Endothelial cell of umbilical vein (primary cell): ENCODE measurements around the gene JAML. TPM values are rescaled to one million over a fixed set of nuclear protein-coding genes. Genes with fewer than 3 reads are reported as not detected.

Source experiments
- BruUV-seq: library from RNA; stranded (reverse); fragments of 400-500 nt; replicated peaks from 2 replicates; lab custom pipeline; 2021; lab: Mats Ljungman, UMichigan
- CTCF ChIA-PET: fragments of 300-600, 350-600 bp; sonication (Branson Sonifier 250); formaldehyde crosslinking; loops from one replicate; lab custom pipeline; 2021; ENCODE audit warnings: antibody characterized with exemption, inconsistent platforms; lab: Charles Lee
- POLR2A ChIA-PET: fragments of 300-600, 350-600 bp; sonication (Branson Sonifier 250); formaldehyde crosslinking; loops from one replicate; lab custom pipeline; 2021; ENCODE audit warnings: antibody characterized with exemption, inconsistent platforms; lab: Charles Lee
- DNase-seq: peaks from one replicate; pipeline ENCODE4 v3.0.0-alpha.2; 2011; ENCODE audit warnings: low read depth, low spot score
- FAIRE-seq: peaks from 2 replicates; lab custom pipeline; 2011; peaks lifted over from hg19 to GRCh38; lab: Jason Lieb, UNC
- H2AFZ ChIP-seq: 2 replicates; pipeline ENCODE4 v1.6.0; 2012; ENCODE audit warnings: low read depth, low read length, control low read depth, inconsistent platforms
- H3K27ac ChIP-seq: 2 replicates; pipeline ENCODE4 v1.5.1; 2011; ENCODE audit warnings: low read depth, mild to moderate bottlenecking, control low read depth, low read length, moderate library complexity; ENCODE audit not compliant: insufficient read depth
- H3K27me3 ChIP-seq, 2 experiments: 2 replicates each; pipeline versions ENCODE4 v1.6.0 to v1.6.1; 2011; ENCODE audit warnings: low read length in 2 of 2, mixed read lengths in 1 of 2; ENCODE audit not compliant: control insufficient read depth in 2 of 2, insufficient read depth in 2 of 2
- H3K36me3 ChIP-seq, 2 experiments: 2 replicates in 1 of 2; 3 replicates in 1 of 2; pipeline ENCODE4 v1.5.1; 2011; ENCODE audit warnings: low read length in 2 of 2, mild to moderate bottlenecking in 1 of 2, moderate library complexity in 1 of 2; ENCODE audit not compliant: control insufficient read depth in 2 of 2, insufficient read depth in 2 of 2; ENCODE audit errors: extremely low read depth in 1 of 2
- H3K4me1 ChIP-seq: 3 replicates; pipeline ENCODE4 v1.5.1; 2011; ENCODE audit warnings: mild to moderate bottlenecking, low read length; ENCODE audit not compliant: control insufficient read depth, insufficient read depth; ENCODE audit errors: extremely low read depth
- H3K4me2 ChIP-seq: 2 replicates; pipeline ENCODE4 v1.6.1; 2011; ENCODE audit warnings: low read length, control low read depth, mixed read lengths; ENCODE audit not compliant: insufficient read depth
- H3K4me3 ChIP-seq, 3 experiments: fragments of 200-600 bp in 1 of 3; sonication (generic), shearing (Covaris generic) in 1 of 3; replicated peaks in 1 of 3; 2 replicates each; pipeline ENCODE4 v1.5.1; 2011 to 2016; ENCODE audit warnings: control low read depth in 3 of 3, low read length in 3 of 3, mild to moderate bottlenecking in 2 of 3, inconsistent platforms in 1 of 3, low read depth in 1 of 3, moderate library complexity in 1 of 3; ENCODE audit not compliant: insufficient read depth in 1 of 3
- H3K79me2 ChIP-seq: 2 replicates; pipeline ENCODE4 v1.6.0; 2012; ENCODE audit warnings: low read length, inconsistent platforms; ENCODE audit not compliant: control insufficient read depth, insufficient read depth
- H3K9ac ChIP-seq: replicated peaks from 2 replicates; pipeline ENCODE3; 2011; ENCODE audit warnings: low read length, control low read depth; ENCODE audit not compliant: insufficient read depth; ENCODE audit errors: extremely low read depth
- H3K9me1 ChIP-seq: replicated peaks from 3 replicates; pipeline ENCODE4 v1.6.0; 2011; ENCODE audit warnings: mild to moderate bottlenecking, low read length; ENCODE audit not compliant: control insufficient read depth, insufficient read depth; ENCODE audit errors: extremely low read depth
- H3K9me3 ChIP-seq: replicated peaks from 2 replicates; pipeline ENCODE4 v1.5.1; 2012; ENCODE audit warnings: low read length, inconsistent platforms; ENCODE audit not compliant: control insufficient read depth, insufficient read depth
- H4K20me1 ChIP-seq: replicated peaks from 2 replicates; pipeline ENCODE3; 2011; ENCODE audit warnings: mild to moderate bottlenecking, low read length; ENCODE audit not compliant: control insufficient read depth, insufficient read depth; ENCODE audit errors: extremely low read depth
- CTCF ChIP-seq, 2 donors: IDR thresholded peaks; 1 replicate in 1 of 2; 2 replicates in 1 of 2; pipeline ENCODE4 v1.5.1; 2011; ENCODE audit warnings: low read length in 2 of 2, mild to moderate bottlenecking in 2 of 2, moderate library complexity in 2 of 2, control low read depth in 1 of 2, inconsistent platforms in 1 of 2, low read depth in 1 of 2; ENCODE audit not compliant: insufficient read depth in 1 of 2; ENCODE audit errors: extremely low read depth in 1 of 2
- EZH2 ChIP-seq: IDR thresholded peaks from 2 replicates; pipeline ENCODE4 v1.6.1; 2012; ENCODE audit warnings: borderline replicate concordance, low read depth, mild to moderate bottlenecking, moderate library complexity, low read length, inconsistent platforms; ENCODE audit not compliant: severe bottlenecking
- FOS ChIP-seq: IDR thresholded peaks from 2 replicates; pipeline ENCODE4 v1.6.1; 2011; ENCODE audit warnings: mild to moderate bottlenecking, low read length, moderate library complexity, borderline replicate concordance; ENCODE audit not compliant: insufficient read depth
- GATA2 ChIP-seq: IDR thresholded peaks from 2 replicates; pipeline ENCODE4 v1.7.0; 2011; ENCODE audit warnings: low read depth, mild to moderate bottlenecking, moderate library complexity, mixed read lengths, low read length; ENCODE audit not compliant: insufficient read length, insufficient read depth
- JUN ChIP-seq: IDR thresholded peaks from 2 replicates; pipeline ENCODE4 v1.6.1; 2011; ENCODE audit warnings: borderline replicate concordance, low read depth; ENCODE audit not compliant: insufficient read length, insufficient read depth
- MYC ChIP-seq: IDR thresholded peaks from one replicate; pipeline ENCODE4 v1.6.1; 2011; ENCODE audit warnings: mild to moderate bottlenecking, low read depth, low read length
- POLR2A ChIP-seq: IDR thresholded peaks from 2 replicates; pipeline ENCODE4 v1.6.1; 2012; ENCODE audit warnings: low read depth, mild to moderate bottlenecking, control low read depth, low read length
- POLR2AphosphoS5 ChIP-seq: IDR thresholded peaks from 2 replicates; pipeline ENCODE4 v1.6.1; 2012; ENCODE audit warnings: low read depth, mild to moderate bottlenecking, control low read depth, low read length, moderate library complexity; ENCODE audit not compliant: insufficient read depth
- dilution Hi-C: fragments of 300-500 bp; cut with MboI; formaldehyde crosslinking; loops from one replicate; pipeline ENCODE4 v1.15.0; 2019; ENCODE audit warnings: low sequenced_read_pairs; ENCODE audit not compliant: extremely low pct_ligation_motif_present
- intact Hi-C: fragments of 100-400 bp; cut with micrococcal nuclease; formaldehyde crosslinking; loops from one replicate; pipeline ENCODE4 v1.10.0; 2022
- polyA plus RNA-seq, 4 experiments: library from polyadenylated mRNA; depleted of rRNA in 3 of 4; stranded (reverse) in 3 of 4; unstranded in 1 of 4; fragments of >200 nt; gene quantifications; 2 replicates each; pipeline versions ENCODE4 v1.2.1 to v1.2.3, GENCODE V29; 2011 to 2012; ENCODE audit warnings: missing spikeins in 1 of 4
- total RNA-seq: library from RNA; stranded (reverse); gene quantifications from 2 replicates; pipeline ENCODE4 v1.2.3, GENCODE V29; 2021
- TF ChIP-seq, protein P1 (sequence below): IDR thresholded peaks from 2 replicates; pipeline ENCODE4 v1.6.1; 2011; ENCODE audit not compliant: insufficient read depth, insufficient read length

JAML gene
- total and polyA plus RNA-seq, 2 donors (not counting 3 experiments of a cell fraction or from before 2014, with no cell fraction given), result 0.04 to 0.35 TPM

GRCh38 chr11:118226781-118227180 is 2.0 kb upstream of the JAML start:
- no TSS peak for BruUV-seq
- dilution Hi-C loops, result no loop called here
- CTCF ChIA-PET, result interaction anchor here (0.9 to 2.3 kb wide), 16 partner anchors 11 to 127 kb away, joined by 3 to 35 read pairs (median 4); no protein-coding TSS in a partner anchor

More at GRCh38 chr11:118226781-118227180, 2.0 kb upstream of the JAML start:
- no peaks in the 10 kb centered on the region for H3K79me2 ChIP-seq
- no peak overlapping the region for H2AFZ ChIP-seq
- DNase-seq (no peak), FAIRE-seq (no peak)
- no peak overlapping the region for H3K4me3 ChIP-seq
- H3K4me1 ChIP-seq, result peaks cover 22% of the 10 kb centered on the region
- no peaks in the 10 kb centered on the region for H3K36me3 ChIP-seq
- intact Hi-C loops, result no loop called here
- H3K27ac ChIP-seq, result no peak overlapping the region
- no peak overlapping the region for H3K9ac ChIP-seq
- no peaks in the 10 kb centered on the region for H3K9me3 ChIP-seq
- no peak overlapping the region for H3K4me2 ChIP-seq
- no peak for TF ChIP-seq FOS
- no peak for TF ChIP-seq EZH2
- TF ChIP-seq POLR2A, result no peak
- TF ChIP-seq CTCF (IDR thresholded peaks at IDR 0.05; ENCODE audit: extremely low read depth in 1 of 2, insufficient read depth in 1 of 2, low read depth in 1 of 2, low read length in 2 of 2), result no peak
- TF ChIP-seq POLR2AphosphoS5, result no peak
- TF ChIP-seq, protein P1, sequence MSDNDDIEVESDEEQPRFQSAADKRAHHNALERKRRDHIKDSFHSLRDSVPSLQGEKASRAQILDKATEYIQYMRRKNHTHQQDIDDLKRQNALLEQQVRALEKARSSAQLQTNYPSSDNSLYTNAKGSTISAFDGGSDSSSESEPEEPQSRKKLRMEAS, result no peak
- no peak for TF ChIP-seq GATA2
- no peak for TF ChIP-seq JUN
- TF ChIP-seq MYC, result no peak
- POLR2A ChIA-PET, result no interaction called here
- no peaks in the 10 kb centered on the region for H4K20me1 ChIP-seq
- H3K27me3 ChIP-seq, result no peaks in the 10 kb centered on the region
- no peaks in the 10 kb centered on the region for H3K9me1 ChIP-seq
